HG02852 (cell line): ENCODE measurements around the gene DPYSL4.
"Not testable (repeated sequence)": the region's sequence is repeated elsewhere in the genome, so short reads cannot be mapped to it uniquely, and the experiment has no call there.

ENCODE experiments used
- ATAC-seq: cut with Tn5 transposase; IDR thresholded peaks from one replicate; pipeline ENCODE4 v1.9.1; 2021; ENCODE audit warnings: mild to moderate bottlenecking, moderate library complexity; ENCODE audit not compliant: unreplicated experiment

The DPYSL4 gene

GRCh38 chr10:132205650-132206376, 19.1 kb downstream of the DPYSL4 start:
- no peak for ATAC-seq

DNA sequence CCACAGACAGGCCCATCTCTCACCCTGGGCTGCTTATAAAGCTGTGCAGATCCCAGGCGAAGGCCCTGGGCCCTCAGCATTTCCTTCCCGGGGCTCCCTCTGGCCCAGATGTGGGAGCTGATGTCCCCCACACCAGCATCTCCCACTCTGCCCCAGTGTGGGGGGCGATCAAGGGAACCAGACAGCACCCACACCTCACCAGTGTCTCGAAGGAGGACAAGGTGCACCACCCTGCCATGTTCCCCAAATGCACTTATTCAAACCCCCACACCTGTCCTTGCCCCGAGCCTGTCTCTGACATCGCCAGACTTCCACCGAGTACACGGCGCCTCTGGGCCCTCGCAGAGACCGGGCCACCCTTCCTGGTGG, 19.6 kb downstream of the DPYSL4 start:
- no peak for ATAC-seq

DNA sequence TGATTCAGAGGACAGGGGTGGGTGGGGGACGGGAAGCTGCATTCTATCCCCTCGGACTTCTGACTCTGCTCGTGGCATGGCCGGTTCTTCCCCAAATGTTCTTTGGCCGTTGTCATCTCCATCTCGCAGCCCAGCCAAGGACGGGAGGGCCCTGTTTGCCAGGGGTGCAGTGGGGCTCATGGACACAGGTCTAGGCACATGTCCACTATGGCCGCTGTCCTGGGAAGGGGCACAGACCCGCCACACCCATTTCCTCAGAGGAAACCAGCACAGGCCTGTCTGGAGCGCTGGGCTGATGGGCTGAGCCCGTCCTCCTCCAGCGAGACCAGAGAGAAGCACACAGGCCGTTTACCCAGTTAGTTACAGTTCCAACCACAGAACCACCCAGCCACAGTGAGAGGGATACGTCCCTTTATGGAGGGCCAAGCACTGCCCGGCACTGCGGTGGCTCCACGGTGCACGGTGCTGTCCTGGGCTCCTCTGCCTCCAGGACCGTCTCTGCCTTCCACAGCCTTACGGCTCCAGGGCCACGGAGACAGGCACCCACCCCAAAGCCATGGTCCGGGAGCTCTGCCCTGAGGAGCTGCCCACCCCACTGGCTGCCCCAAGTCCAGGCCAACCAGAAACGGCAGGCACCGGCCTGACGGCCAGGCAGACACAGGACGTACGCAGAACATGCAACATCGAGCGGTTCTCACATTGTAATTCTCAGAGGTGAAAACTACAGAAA, 20.2 kb downstream of the DPYSL4 start:
- no peak for ATAC-seq

DNA sequence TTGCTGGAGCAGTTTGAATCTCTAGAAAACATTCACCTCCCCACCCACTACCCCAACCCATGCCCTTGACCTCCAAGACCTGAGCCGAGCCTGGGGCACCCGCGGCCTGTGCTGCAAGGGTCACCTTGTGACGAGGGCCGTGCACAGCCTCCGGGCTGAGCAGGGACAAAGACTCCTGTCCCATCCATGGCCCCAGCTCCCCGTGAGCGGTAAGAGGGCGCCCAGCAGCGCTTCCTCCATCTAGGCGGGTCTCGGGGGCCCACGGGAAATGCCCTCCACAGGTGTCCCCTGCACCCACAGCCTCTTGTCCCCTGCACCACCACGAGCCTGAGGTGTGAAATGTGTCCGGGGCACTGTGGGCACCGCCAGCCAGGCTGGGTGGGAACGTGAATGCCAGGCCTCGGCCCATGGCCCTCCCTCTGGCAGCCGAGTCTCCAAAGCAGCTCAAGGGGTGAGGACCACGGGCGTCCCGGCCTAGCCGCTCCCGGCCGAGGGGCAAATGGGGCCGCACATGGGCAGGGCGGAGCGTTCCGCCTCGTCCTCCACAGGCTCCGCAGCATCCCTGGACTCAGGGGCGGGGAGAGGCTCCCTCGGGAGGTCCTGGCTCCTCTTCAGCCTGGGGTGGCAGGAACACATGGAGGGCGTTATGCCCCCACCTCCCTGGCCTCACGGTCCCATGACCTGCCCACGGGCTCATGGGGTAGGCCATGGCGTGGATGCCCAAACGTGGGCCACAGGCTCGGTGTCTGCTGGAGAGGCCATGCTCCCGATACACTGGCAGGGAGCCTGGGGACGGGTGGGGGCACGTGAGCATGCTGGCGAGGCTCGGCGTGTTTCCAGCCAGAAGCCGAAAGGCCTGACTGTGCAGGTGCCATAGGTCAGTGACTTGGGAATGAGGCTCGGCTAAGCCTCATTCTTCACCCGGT, 21.1 kb downstream of the DPYSL4 start:
- ATAC-seq = no peak

DNA sequence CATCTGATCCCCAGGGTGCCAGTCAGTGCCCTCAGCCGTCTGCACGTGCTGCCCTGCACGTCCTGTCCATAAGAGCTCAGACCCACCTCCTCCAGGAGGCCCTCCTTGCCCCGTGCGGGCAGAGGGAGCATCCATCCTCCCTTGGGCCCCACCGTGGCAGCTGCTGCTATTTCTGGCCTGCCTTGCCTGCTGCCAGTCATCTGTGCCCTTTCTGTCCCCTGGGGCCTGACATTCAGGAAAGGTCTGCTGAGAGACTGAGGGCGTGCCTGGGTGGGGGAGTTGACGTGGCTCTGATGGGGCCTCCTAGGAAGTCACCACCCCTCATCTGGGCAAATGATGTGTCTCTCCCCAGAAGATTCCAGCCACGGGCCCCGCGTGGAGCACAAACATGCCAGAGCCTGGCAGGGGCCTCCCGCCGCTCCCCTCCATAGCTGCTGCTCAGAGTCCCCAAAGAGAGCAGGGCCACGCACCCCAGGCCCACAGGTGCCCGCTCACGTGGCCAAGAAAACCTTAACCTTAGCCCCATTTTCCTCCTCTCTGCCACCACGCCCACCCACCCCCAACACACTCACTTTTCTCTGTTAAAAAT, 21.8 kb downstream of the DPYSL4 start:
- no peak for ATAC-seq

- ATAC-seq = no peak
These were observed 22.4 kb downstream of the DPYSL4 start for GRCh38 chr10:132209130-132209529.

DNA sequence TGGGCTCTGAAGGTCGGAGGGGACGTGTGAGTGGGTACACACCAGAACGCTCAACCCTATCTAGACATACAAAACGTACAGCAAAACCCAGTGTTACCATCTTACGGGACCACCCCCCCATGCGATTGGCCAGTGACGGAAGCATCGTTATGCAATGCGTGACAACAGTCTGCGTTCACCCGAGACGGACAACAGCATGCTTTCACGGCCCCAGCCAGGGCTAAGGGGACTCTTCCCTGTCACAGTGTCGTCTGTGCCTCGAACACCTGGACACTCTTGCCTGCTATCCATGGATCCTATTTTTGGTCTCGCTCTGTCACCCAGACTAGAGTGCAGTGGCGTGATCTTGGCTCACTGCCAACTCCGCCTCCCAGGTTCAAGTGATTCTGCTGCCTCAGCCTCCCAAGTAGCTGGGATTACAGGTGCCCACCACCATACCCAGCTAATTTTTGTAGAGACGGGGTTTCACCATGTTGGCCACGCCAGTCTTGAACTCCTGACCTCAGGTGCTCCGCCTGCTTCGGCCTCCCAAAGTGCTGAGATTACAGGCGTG, 23.3 kb downstream of the DPYSL4 start:
- ATAC-seq = no peak

- ATAC-seq = no peak
These were observed 24.0 kb downstream of the DPYSL4 start for GRCh38 chr10:132210766-132211165.

GRCh38 chr10:132211246-132211645, 24.5 kb downstream of the DPYSL4 start:
- ATAC-seq = no peak

DNA sequence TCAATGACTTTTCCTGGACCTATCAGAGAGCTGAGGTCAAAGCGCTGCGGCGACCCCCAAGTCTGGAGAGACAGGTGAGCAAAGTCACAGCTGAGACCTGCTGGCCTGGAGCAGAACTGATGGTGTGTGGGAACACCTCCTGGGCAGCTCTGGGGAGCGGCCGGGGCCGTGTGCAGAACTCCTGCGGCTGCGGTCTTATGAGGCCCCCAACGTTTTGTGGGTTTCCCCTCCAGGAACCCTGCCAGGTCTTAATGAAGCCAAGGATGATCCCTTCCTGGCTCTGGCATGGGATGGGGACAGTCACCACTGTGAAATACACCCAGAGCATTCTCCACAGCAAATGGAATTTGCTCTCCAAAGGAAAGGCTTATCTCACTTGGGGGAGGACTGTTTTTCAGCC, 26.1 kb downstream of the DPYSL4 start:
- no peak for ATAC-seq

GRCh38 chr10:132213917-132214316, 27.2 kb downstream of the DPYSL4 start:
- ATAC-seq = no peak

DNA sequence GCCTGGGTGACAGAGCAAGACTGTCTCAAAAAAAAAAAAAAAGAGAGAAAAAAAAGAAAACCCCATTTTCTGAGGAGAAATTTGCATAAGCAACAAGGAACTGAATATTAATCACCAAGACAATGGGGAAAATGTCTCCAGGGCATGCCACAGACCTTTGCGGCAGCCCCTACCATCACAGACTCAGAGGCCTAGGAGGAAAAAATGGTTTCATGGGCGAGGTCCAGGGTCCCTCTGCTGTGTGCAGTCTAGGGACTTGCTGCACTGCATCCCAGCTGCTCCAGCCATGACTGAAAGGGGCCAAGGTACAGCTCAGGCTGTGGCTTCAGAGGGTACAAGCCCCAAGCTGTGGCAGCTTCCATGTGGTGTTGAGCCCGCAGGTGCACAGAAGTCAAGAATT, 29.7 kb downstream of the DPYSL4 start:
- ATAC-seq = not testable (repeated sequence)

DNA sequence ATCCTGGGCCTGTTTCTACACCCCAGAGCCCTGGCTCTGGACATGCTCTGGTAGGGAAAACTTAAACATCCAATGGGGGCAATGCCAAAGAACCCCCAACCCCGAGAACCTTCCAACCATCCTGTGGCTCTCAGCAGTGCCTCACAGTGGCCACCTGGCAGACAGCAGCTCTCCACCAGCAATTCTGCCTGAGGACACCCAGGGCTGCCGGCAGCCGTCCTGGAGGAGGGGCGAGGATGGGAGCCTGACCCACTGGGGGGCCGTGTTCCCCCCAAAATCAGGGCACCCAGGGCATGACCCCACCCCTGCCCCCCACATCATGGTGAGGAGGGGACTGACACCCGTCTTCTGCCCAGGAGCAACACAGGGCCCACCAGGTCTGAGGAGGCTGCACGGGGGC, 32.7 kb downstream of the DPYSL4 start:
- ATAC-seq = no peak

DNA sequence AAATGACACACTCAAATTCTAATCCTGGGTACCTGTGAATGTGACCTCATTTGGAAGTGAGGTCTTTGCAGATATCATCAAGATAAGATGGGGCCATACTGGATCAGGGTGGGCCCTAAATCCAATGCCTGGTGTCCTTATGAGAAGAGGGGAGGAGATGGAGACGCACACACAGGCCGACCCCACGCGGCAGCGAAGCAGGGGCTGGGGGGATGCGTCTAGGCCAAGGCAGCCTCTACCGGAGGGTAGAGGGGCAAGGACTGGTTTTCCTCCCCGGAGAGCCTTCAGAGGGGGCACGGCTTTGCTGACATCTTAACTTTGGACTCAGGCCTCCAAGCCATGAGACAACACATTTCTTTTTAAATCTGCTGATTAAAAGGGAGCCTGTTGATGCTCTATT, 33.3 kb downstream of the DPYSL4 start:
- no peak for ATAC-seq

- ATAC-seq = not testable (repeated sequence)
These were observed 34.2 kb downstream of the DPYSL4 start for GRCh38 chr10:132220996-132221395.

DNA sequence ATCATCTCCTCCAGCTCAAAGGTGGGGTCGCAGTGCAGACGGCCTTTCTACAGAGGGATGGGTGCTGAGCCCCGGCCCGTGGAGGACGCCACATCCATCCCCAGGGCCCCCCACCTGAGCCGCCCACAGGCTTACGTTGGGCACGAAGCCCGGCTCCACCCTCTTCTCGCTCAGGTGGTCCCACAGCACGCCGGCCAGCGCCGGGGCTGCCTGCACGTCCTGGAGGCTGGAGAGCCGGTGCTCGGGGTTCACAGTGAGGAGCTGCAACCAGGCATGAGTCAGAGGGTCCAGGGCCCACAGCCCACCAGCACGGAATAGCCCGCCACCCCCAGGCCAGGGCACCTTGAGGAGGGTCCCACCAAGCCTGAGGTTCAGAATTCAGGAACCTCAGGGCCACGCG, 36.0 kb downstream of the DPYSL4 start:
- ATAC-seq = no peak

GRCh38 chr10:132223156-132223590, 36.4 kb downstream of the DPYSL4 start:
- no peak for ATAC-seq

- no peak for ATAC-seq
These were observed 37.0 kb downstream of the DPYSL4 start for GRCh38 chr10:132223611-132224342.

DNA sequence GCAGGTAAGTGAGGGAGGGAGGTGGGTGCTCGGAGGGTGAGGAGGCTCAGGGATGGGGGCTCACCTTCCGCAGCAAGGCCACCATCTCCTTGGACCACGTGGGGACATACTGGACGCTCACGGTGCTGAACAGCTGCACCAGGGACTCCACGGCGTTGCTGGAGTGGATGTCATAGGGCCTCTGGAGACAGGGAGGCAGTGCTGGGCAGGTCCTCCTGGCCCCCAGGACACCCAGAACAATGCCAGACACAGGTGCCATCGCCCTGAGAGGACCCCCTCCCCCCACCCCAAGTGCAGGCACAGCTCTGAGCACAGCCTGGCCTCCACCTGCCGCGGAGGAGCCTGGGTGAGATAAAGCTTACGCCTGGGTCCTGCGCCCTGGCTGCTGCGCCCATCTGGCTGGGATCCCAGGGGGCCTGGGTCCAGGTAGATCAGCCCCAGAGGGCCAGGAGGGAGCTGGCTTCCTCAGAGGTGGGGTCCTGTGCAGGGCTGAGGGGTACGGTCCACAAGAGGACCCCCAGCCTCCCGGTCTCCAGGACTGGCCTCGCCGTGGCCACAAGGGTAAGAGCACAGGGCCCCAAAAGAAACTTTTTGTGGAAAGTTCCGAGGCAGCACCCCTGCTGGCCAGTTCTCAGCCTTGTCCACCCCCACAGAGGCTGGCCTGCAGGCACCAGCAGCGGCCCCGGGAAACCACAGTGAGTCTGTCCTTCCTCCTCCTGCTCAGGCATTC, 37.8 kb downstream of the DPYSL4 start:
- no peak for ATAC-seq
